ENCODE results near the gene TYW5.

GRCh38 chr2:199882667-199883066 lies 72.6 kb downstream of the TYW5 start:
- TF ChIP-seq ZFX (IDR thresholded peaks at IDR 0.05; ENCODE audit: borderline replicate concordance) = no peak
- no peak for TF ChIP-seq CTCF (IDR thresholded peaks at IDR 0.05)
